Fibroblast of skin of abdomen (primary cell): ENCODE measurements around the gene SLC30A2.

Experiments used
- DNase-seq: peaks from one replicate; pipeline ENCODE4 v3.0.0-alpha.2; 2013

Gene SLC30A2

GRCh38 chr1:25994402-25995150 is 51.3 kb downstream of the SLC30A2 start:
- no peak for DNase-seq

GRCh38 chr1:25993197-25993951 is 52.5 kb downstream of the SLC30A2 start:
- DNase-seq, result no peak

GRCh38 chr1:25992689-25993171 is 53.2 kb downstream of the SLC30A2 start:
- no peak for DNase-seq

- DNase-seq, result peak; percentile 58
These were observed 53.8 kb downstream of the SLC30A2 start for GRCh38 chr1:25991937-25992688.

- DNase-seq, result no peak
These were observed 55.1 kb downstream of the SLC30A2 start for GRCh38 chr1:25990702-25991395.

GRCh38 chr1:25990251-25990650 is 55.7 kb downstream of the SLC30A2 start:
- DNase-seq, result no peak

- DNase-seq, result no peak
These were observed 56.3 kb downstream of the SLC30A2 start for GRCh38 chr1:25989440-25990234.

GRCh38 chr1:25987951-25988350 is 58.0 kb downstream of the SLC30A2 start:
- DNase-seq, result no peak
